OCI-LY1 (cell line): Measurements from ENCODE around the gene TBC1D9B.
A peak's percentile ranks its signal among the peaks of the same experiment; 100 is the strongest.

Source experiments
- H2AFZ ChIP-seq: fragments of 200-600 bp; sonication (generic), shearing (Covaris generic); 2 replicates; pipeline ENCODE4 v1.6.0; 2014; ENCODE audit warnings: antibody characterized with exemption, mild to moderate bottlenecking, low read length
- H3F3A ChIP-seq: fragments of 200-600 bp; sonication (generic), shearing (Covaris generic); 2 replicates; pipeline ENCODE4 v1.6.0; 2014; ENCODE audit warnings: mild to moderate bottlenecking, antibody characterized with exemption, low read length, moderate library complexity; ENCODE audit not compliant: insufficient read depth
- H3K27ac ChIP-seq: fragments of 200-600 bp; sonication (generic); 2 replicates; pipeline ENCODE4 v1.5.1; 2014; ENCODE audit warnings: low read length, mixed run types, mild to moderate bottlenecking, low read depth; ENCODE audit not compliant: poor library complexity, severe bottlenecking
- H3K27me3 ChIP-seq: fragments of 200-600 bp; sonication (generic); 2 replicates; pipeline ENCODE4 v1.6.0; 2014; ENCODE audit warnings: antibody characterized with exemption, mild to moderate bottlenecking, low read length, moderate library complexity; ENCODE audit not compliant: insufficient read depth
- H3K36me3 ChIP-seq: fragments of 200-600 bp; sonication (generic); 2 replicates; pipeline ENCODE4 v1.6.1; 2014; ENCODE audit warnings: mild to moderate bottlenecking, antibody characterized with exemption, low read length, moderate library complexity, mixed read lengths; ENCODE audit not compliant: insufficient read depth
- H3K4me1 ChIP-seq: fragments of 200-600 bp; sonication (generic); 2 replicates; pipeline ENCODE4 v1.5.1; 2014; ENCODE audit warnings: mild to moderate bottlenecking, low read length, moderate library complexity; ENCODE audit not compliant: insufficient read depth, severe bottlenecking
- H3K4me2 ChIP-seq: fragments of 200-600 bp; sonication (generic), shearing (Covaris generic); 2 replicates; pipeline ENCODE4 v1.6.1; 2014; ENCODE audit warnings: low read length
- H3K4me3 ChIP-seq: fragments of 200-600 bp; sonication (generic); 2 replicates; pipeline ENCODE4 v1.5.1; 2014; ENCODE audit warnings: low read length, low read depth, mild to moderate bottlenecking, mixed read lengths; ENCODE audit not compliant: poor library complexity, severe bottlenecking
- H3K79me2 ChIP-seq: fragments of 200-600 bp; shearing (Covaris generic); 2 replicates; pipeline ENCODE4 v1.6.1; 2016; ENCODE audit warnings: mixed run types, low read length, mixed read lengths; ENCODE audit not compliant: insufficient read depth
- H3K9ac ChIP-seq: fragments of 200-600 bp; sonication (generic), shearing (Covaris generic); 2 replicates; pipeline ENCODE4 v1.6.1; 2014; ENCODE audit warnings: mild to moderate bottlenecking, low read length, mixed read lengths
- H3K9me2 ChIP-seq: fragments of 200-600 bp; sonication (generic), shearing (Covaris generic); 2 replicates; pipeline ENCODE4 v1.6.1; 2014; ENCODE audit warnings: low read depth, mild to moderate bottlenecking, low read length, mixed read lengths
- H3K9me3 ChIP-seq: fragments of 200-600 bp; shearing (Covaris generic); 2 replicates; pipeline ENCODE4 v1.6.1; 2014; ENCODE audit warnings: low read length, mixed read lengths
- H4K20me1 ChIP-seq: fragments of 200-600 bp; sonication (generic), shearing (Covaris generic); 2 replicates; pipeline ENCODE4 v1.6.0; 2016; ENCODE audit warnings: mild to moderate bottlenecking, low read length; ENCODE audit not compliant: insufficient read depth
- EZH2 ChIP-seq: fragments of 200-600 bp; sonication (generic), shearing (Covaris generic); IDR thresholded peaks from 2 replicates; pipeline ENCODE4 v1.8.0; 2017; ENCODE audit warnings: borderline replicate concordance, mixed run types, mild to moderate bottlenecking, antibody characterized with exemption, low read length, moderate library complexity, mixed read lengths
- TF ChIP-seq, protein P1 (sequence below): fragments of 200-600 bp; sonication (generic), shearing (Covaris generic); IDR thresholded peaks from 2 replicates; pipeline ENCODE4 v1.5.1; 2017; ENCODE audit warnings: mild to moderate bottlenecking, antibody characterized with exemption, low read length, moderate library complexity, mixed read lengths

TBC1D9B gene

DNA sequence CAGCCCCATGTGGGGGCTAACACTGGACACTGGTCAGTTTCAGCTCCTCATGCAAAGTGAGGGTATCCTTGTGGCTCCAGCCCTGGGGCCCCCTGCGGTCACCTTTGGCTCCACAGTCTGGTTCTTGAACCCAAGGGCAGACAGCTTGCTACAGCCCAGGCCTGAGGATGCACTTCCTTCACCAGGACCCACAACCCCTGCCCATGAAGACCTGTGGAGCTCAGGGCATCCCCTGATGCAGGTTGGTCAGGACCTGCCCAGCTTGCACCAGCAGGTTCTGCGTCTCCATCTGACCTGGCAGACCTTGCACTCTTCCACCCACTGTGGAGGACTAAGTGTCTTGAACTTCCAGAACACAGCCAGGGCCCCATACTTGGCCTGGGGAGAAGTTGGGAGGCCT lies 45.4 kb downstream of the TBC1D9B start:
- no peaks in the 10 kb centered on the region for H4K20me1 ChIP-seq
- H3F3A ChIP-seq, result peaks cover 3% of the 10 kb centered on the region; the same call in 1 of the 2 replicates
- no peaks in the 10 kb centered on the region for H3K79me2 ChIP-seq
- peaks cover 46% of the 10 kb centered on the region for H3K36me3 ChIP-seq
- no peaks in the 10 kb centered on the region for H3K9me3 ChIP-seq
- TF ChIP-seq, protein P1, sequence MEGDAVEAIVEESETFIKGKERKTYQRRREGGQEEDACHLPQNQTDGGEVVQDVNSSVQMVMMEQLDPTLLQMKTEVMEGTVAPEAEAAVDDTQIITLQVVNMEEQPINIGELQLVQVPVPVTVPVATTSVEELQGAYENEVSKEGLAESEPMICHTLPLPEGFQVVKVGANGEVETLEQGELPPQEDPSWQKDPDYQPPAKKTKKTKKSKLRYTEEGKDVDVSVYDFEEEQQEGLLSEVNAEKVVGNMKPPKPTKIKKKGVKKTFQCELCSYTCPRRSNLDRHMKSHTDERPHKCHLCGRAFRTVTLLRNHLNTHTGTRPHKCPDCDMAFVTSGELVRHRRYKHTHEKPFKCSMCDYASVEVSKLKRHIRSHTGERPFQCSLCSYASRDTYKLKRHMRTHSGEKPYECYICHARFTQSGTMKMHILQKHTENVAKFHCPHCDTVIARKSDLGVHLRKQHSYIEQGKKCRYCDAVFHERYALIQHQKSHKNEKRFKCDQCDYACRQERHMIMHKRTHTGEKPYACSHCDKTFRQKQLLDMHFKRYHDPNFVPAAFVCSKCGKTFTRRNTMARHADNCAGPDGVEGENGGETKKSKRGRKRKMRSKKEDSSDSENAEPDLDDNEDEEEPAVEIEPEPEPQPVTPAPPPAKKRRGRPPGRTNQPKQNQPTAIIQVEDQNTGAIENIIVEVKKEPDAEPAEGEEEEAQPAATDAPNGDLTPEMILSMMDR, result no peak
- TF ChIP-seq EZH2, result no peak
- H3K4me1 ChIP-seq, result peaks cover 24% of the 10 kb centered on the region
- H3K9ac ChIP-seq, result no peak overlapping the region
- H3K27me3 ChIP-seq, result no peaks in the 10 kb centered on the region
- no peak overlapping the region for H3K4me2 ChIP-seq
- no peak overlapping the region for H3K27ac ChIP-seq
- H3K9me2 ChIP-seq, result no peaks in the 10 kb centered on the region
- H3K4me3 ChIP-seq, result no peak overlapping the region
- no peak overlapping the region for H2AFZ ChIP-seq

DNA sequence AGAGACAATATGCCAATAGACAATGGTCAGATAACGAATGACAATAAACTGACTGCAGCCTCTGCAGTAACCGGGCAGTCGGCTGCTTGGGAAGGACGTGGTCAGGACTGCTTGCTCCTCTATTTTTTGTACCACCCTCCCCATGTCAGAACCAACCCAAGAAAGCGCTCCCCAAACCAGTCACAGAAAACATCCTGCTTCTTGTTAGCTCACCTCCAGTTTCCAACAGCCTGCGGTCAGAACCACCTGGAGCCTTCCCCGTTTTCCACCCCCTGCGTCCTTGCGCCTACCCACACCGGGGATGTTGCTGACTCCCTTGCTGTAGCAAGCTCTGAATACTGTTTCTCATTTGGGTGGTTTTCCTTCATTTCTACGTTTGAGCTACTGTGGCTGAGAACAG lies 47.4 kb downstream of the TBC1D9B start:
- H3K9me3 ChIP-seq, result no peaks in the 10 kb centered on the region
- H3K27ac ChIP-seq, result no peak overlapping the region
- H3F3A ChIP-seq, result peaks cover 3% of the 10 kb centered on the region; the same call in 1 of the 2 replicates
- H3K27me3 ChIP-seq, result no peaks in the 10 kb centered on the region
- no peak overlapping the region for H3K4me2 ChIP-seq
- H2AFZ ChIP-seq, result no peak overlapping the region
- TF ChIP-seq EZH2, result no peak
- TF ChIP-seq, protein P1, result no peak
- H3K4me3 ChIP-seq, result no peak overlapping the region
- no peaks in the 10 kb centered on the region for H3K79me2 ChIP-seq
- H3K36me3 ChIP-seq, result peaks cover 34% of the 10 kb centered on the region
- no peaks in the 10 kb centered on the region for H4K20me1 ChIP-seq
- H3K4me1 ChIP-seq, result peaks cover 21% of the 10 kb centered on the region
- H3K9ac ChIP-seq, result no peak overlapping the region
- no peaks in the 10 kb centered on the region for H3K9me2 ChIP-seq

DNA sequence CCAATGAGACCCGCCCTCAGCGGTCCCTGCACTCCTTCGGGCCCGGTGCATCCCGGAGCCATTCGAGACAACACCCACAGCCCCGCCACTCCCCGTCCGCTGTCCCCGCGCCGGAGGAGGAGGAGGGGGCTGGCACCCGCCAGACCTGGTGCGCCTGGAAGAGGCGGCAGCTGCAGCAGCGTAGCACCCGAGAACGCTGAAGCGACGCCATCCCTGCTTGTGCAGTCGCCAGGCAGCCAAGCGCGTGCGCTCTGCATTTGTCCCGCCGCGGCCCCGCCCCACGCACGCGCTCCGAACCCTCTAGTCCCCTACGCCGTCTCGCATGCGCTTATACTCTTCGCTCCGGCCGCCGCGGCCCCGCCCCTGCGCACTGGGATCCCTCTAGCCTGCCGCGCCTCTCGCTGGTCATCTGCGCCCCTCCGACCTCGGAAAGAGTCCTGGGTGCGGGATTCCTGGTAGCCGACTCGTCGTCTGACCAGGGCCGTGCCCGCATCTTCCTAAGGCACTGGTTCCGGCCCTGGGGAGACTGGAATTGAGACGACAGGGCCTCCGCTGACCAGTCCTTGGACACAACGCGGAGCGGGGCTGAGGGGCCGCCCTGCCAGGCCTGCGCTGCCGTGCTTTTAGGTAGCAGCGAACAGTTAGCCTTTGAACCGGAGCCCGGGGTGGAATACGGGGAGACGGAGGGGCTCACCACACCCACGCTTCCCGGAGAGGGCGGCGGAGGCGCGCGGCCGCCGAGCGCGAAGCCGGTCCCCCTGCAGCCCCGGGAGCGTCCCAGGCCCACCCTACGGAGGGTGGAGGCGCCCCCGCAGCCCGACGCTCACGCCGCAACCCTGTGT lies 48.9 kb downstream of the TBC1D9B start, which contains the start of gene MRNIP:
Gene MRNIP (minus strand): TSS at position 232 of the 842 bp plus-strand sequence. CDS start 21 bp downstream, at position 211.
- peak within 1 kb of the TSS; percentile 22 for H3K27ac ChIP-seq
- no peak for TF ChIP-seq EZH2
- TF ChIP-seq, protein P1, result no peak
- H3K9me3 ChIP-seq, result no peaks in the 10 kb centered on the region
- peak within 1 kb of the TSS; percentile 78 for H3K4me3 ChIP-seq
- peak within 1 kb of the TSS; percentile 74 for H3K4me2 ChIP-seq
- H3K27me3 ChIP-seq, result no peaks in the 10 kb centered on the region
- peak within 1 kb of the TSS; percentile 79 for H3K9ac ChIP-seq
- H4K20me1 ChIP-seq, result no peaks in the 10 kb centered on the region
- peaks cover 3% of the 10 kb centered on the region; the same call in 1 of the 2 replicates for H3F3A ChIP-seq
- H2AFZ ChIP-seq, result 0 out of 2 replicates have a peak within 1 kb of the TSS, but pooled peaks have one; percentile 14
- no peaks in the 10 kb centered on the region for H3K9me2 ChIP-seq
- peaks cover 22% of the 10 kb centered on the region for H3K36me3 ChIP-seq
- H3K79me2 ChIP-seq, result 0 out of 2 replicates have a peak, but pooled peaks cover 3% of the 10 kb centered on the region
- peaks cover 21% of the 10 kb centered on the region for H3K4me1 ChIP-seq
